NT2/D1 (cell line): Measurements from ENCODE around the gene SHROOM4.

Experiments
- SUZ12 ChIP-seq: IDR thresholded peaks from 2 replicates; pipeline ENCODE4 v1.6.1; 2011; ENCODE audit not compliant: insufficient read length, insufficient read depth; ENCODE audit errors: extremely low read depth
- YY1 ChIP-seq: IDR thresholded peaks from 2 replicates; pipeline ENCODE4 v1.6.1; 2011; ENCODE audit not compliant: insufficient read length, insufficient read depth

DNA sequence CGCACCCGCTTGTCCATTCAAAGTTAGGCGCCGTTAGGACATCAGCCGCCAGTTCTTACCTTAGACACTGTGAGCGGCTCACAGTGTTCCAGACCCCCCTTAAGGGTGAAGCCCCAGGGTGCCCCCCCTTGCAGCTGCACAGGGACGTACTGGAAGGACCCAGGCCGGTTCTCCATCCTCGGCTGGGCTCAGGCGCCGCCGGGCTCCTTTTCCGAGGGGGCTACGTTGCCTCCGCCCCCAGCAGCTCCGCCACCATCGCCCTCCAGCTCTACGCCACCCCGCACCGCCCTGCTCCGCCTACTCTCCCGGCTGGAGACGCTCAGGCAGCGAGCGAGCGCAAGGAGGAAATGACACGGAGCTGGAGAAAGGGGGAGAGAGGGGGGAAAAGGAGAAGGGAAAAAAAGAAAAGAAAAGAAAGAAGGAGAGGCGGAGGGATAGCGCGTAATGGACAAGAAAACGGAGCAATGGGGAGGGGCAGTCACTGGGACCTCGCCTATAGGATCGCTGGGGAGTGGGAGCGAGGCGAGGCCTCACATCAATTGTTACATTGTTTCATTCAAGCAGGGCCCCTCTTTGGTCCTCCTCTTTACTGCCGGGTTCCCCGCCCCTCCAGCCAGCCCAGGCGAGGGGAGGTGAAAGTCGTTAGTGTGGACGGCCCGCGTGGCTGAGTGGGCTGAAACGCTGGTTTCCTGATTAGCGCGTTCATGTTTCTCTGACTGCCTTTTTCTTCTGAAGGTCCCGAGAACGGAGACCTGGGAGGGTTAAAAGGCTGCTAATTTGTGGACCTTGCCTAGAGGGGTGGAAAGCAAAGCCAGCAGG is at the start of gene SHROOM4:
- TF ChIP-seq YY1 (no peak), SUZ12 (no peak)
